Glomerular visceral epithelial cell (primary cell): Measurements from ENCODE around the gene DHCR7.

Experiments
- DNase-seq: peaks from one replicate; pipeline ENCODE4 v3.0.0-alpha.2; 2016; ENCODE audit errors: extremely low spot score

Gene DHCR7

GRCh38 chr11:71478528-71478840 is 30.3 kb upstream of the DHCR7 start:
- no peak for DNase-seq

GRCh38 chr11:71477641-71478527 is 29.7 kb upstream of the DHCR7 start:
- no peak for DNase-seq

GRCh38 chr11:71476926-71477640 is 28.9 kb upstream of the DHCR7 start:
- DNase-seq = no peak

GRCh38 chr11:71476031-71476430 is 27.8 kb upstream of the DHCR7 start:
- DNase-seq = no peak

GRCh38 chr11:71474771-71475483 is 26.7 kb upstream of the DHCR7 start:
- DNase-seq = no peak

- DNase-seq = no peak
These were observed 26.1 kb upstream of the DHCR7 start for GRCh38 chr11:71474141-71474770.

- DNase-seq = no peak
These were observed 25.5 kb upstream of the DHCR7 start for GRCh38 chr11:71473793-71474080.

- no peak for DNase-seq
These were observed 25.0 kb upstream of the DHCR7 start for GRCh38 chr11:71472941-71473792.

- DNase-seq = no peak
These were observed 24.2 kb upstream of the DHCR7 start for GRCh38 chr11:71472357-71472885.

GRCh38 chr11:71470946-71471345 is 22.8 kb upstream of the DHCR7 start:
- DNase-seq = no peak

- DNase-seq = no peak
These were observed 19.0 kb upstream of the DHCR7 start for GRCh38 chr11:71467164-71467563.

- no peak for DNase-seq
These were observed 18.2 kb upstream of the DHCR7 start for GRCh38 chr11:71466358-71466757.

GRCh38 chr11:71465054-71465453 is 16.9 kb upstream of the DHCR7 start:
- no peak for DNase-seq

- no peak for DNase-seq
These were observed 15.4 kb upstream of the DHCR7 start for GRCh38 chr11:71463331-71464211.

GRCh38 chr11:71462726-71463125 is 14.5 kb upstream of the DHCR7 start:
- DNase-seq = no peak

- DNase-seq = no peak
These were observed 13.5 kb upstream of the DHCR7 start for GRCh38 chr11:71461696-71462095.

- DNase-seq = no peak
These were observed 11.7 kb upstream of the DHCR7 start for GRCh38 chr11:71459767-71460320.

GRCh38 chr11:71459076-71459766 is 11.0 kb upstream of the DHCR7 start:
- DNase-seq = no peak
